Uterus (tissue), 4 donors: Measurements from ENCODE around the gene CDH4. TPM values are rescaled to one million over a fixed set of nuclear protein-coding genes. Genes with fewer than 3 reads are reported as not detected.

Source experiments
- DNase-seq, 2 donors: peaks; one replicate each; pipeline ENCODE4 v3.0.0-alpha.2; 2019 to 2020
- H3K27ac ChIP-seq, 2 donors: fragments of 200-600 bp; sonication (generic); 1 replicate in 1 of 2; 2 replicates in 1 of 2; pipeline ENCODE4 v1.5.1; 2016 to 2018
- H3K27me3 ChIP-seq, 2 donors: fragments of 200-600 bp; sonication (generic); one replicate each; pipeline ENCODE4 v1.5.1; 2018 to 2019; ENCODE audit warnings: control low read depth in 1 of 2
- H3K36me3 ChIP-seq, 2 donors: fragments of 200-600 bp; sonication (generic); one replicate each; pipeline ENCODE4 v1.5.1; 2019; ENCODE audit warnings: control low read depth in 1 of 2
- H3K4me1 ChIP-seq, 2 donors: fragments of 200-600 bp; sonication (generic); one replicate each; pipeline ENCODE4 v1.5.1; 2018 to 2019; ENCODE audit warnings: control low read depth in 1 of 2
- H3K4me3 ChIP-seq, 2 donors: fragments of 200-600 bp; sonication (generic); 1 replicate in 1 of 2; 2 replicates in 1 of 2; pipeline ENCODE4 v1.5.1; 2018 to 2019; ENCODE audit warnings: mild to moderate bottlenecking in 1 of 2
- H3K9me3 ChIP-seq, 2 donors: fragments of 200-600 bp; sonication (generic); one replicate each; pipeline ENCODE4 v1.5.1; 2019; ENCODE audit warnings: control low read depth in 1 of 2
- CTCF ChIP-seq, 4 experiments: fragments of 200-600 bp in 2 of 4; fragments of 450-650 bp in 2 of 4; sonication (generic) in 2 of 4; IDR thresholded peaks; one replicate each; pipeline ENCODE4 v1.5.1; 2016 to 2019; ENCODE audit warnings: antibody characterized with exemption in 4 of 4, mild to moderate bottlenecking in 2 of 4, moderate library complexity in 1 of 4
- POLR2A ChIP-seq, 2 donors: fragments of 450-650 bp; IDR thresholded peaks; one replicate each; pipeline ENCODE4 v1.6.1; 2016; ENCODE audit warnings: antibody characterized with exemption in 2 of 2, mild to moderate bottlenecking in 1 of 2, moderate library complexity in 1 of 2
- intact Hi-C: fragments of 100-400 bp; cut with DNase I; formaldehyde crosslinking; loops from one replicate; pipeline ENCODE4 v1.15.1; 2023; ENCODE audit warnings: low total_unique reads
- total RNA-seq, 4 donors: library from RNA; depleted of rRNA in 3 of 4; stranded (reverse); fragments of >200 nt in 3 of 4; gene quantifications; one replicate each; pipeline versions ENCODE4 v1.1.0 to v1.2.4, GENCODE V29; 2014 to 2023
- donor health status: DM: yes; HTN: yes; CAD: no.

Gene CDH4
- total RNA-seq, 4 donors from 2014 or later = under 0.01 to 0.55 TPM; not detected in 2

DNA sequence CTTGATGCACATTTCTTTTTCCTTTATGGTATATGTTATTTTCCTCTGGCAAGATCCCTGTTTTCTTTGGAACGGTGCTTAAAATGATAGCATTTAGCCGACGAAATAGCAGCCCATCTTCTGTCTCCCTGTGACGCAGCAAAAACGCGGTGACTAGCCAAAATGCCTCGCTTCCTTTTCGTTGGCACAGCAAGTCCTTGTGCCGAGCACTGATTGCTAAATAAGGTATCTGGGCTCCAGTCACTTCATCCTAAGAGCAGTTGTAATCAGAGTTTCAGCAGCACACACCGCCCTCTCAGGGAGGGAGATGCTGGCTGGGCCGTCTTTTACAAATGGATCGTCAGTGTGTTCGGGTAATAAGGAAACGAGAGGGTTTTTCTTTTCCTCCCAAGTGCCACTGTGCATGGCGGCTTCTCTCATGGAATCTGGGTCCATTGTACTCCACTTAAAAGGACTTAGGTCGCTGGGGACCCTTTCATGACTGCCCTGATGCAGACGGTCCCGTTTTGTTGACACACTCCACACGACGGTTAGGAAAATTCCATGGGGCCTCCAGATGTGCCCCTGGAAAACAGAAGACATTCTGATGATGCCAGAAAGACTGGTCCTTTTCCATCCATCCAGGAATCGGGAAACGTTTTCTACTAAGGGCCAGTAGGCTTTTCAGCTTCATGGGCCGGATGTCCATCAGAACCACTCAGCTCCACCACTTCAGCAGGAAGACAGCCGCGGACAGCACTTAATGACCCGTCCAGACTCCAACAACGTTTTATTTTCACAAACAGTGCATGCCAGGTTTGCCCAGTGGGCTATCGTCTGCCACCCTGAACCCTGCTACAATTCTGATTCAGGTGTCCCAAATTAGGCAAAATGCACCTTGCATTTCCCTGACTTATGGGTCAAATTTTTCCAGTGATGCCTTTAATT lies 185.5 kb downstream of the CDH4 start:
- Histone ChIP-seq H3K27ac (no peak overlapping the region), H3K36me3 (no peaks in the 10 kb centered on the region), H3K4me3 (no peak overlapping the region), H3K4me1 (no peaks in the 10 kb centered on the region), H3K9me3 (no peaks in the 10 kb centered on the region), H3K27me3 (no peaks in the 10 kb centered on the region)
- TF ChIP-seq CTCF (IDR thresholded peaks at IDR 0.05) (no peak), POLR2A (IDR thresholded peaks at IDR 0.05) (no peak)
- intact Hi-C loops = no loop called here
- DNase-seq = no peak

DNA sequence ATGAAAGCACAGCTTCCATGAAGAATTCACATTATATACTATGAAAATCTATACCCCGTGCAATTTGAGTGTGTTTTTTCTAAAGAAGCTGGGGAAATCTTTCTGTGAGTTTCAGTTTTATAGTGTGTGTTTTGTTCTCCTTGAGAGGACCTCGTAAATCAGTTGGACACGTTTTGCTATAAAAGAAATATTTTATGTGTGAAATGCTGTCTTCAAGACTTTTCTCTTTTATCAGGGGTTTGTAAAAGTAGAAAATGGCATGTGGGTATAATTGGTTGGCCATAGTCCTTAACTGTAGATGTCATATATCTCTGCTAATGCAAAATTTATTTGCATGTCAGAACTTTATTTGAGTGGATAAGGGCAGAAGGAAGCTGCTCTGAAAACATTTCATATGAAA lies 186.2 kb downstream of the CDH4 start:
- H3K4me1 ChIP-seq = no peaks in the 10 kb centered on the region
- intact Hi-C loops = no loop called here
- no peak overlapping the region for H3K4me3 ChIP-seq
- TF ChIP-seq CTCF (IDR thresholded peaks at IDR 0.05) = no peak
- no peak for TF ChIP-seq POLR2A (IDR thresholded peaks at IDR 0.05)
- no peak for DNase-seq
- H3K36me3 ChIP-seq = no peaks in the 10 kb centered on the region
- no peaks in the 10 kb centered on the region for H3K27me3 ChIP-seq
- H3K27ac ChIP-seq = no peak overlapping the region
- H3K9me3 ChIP-seq = no peaks in the 10 kb centered on the region

DNA sequence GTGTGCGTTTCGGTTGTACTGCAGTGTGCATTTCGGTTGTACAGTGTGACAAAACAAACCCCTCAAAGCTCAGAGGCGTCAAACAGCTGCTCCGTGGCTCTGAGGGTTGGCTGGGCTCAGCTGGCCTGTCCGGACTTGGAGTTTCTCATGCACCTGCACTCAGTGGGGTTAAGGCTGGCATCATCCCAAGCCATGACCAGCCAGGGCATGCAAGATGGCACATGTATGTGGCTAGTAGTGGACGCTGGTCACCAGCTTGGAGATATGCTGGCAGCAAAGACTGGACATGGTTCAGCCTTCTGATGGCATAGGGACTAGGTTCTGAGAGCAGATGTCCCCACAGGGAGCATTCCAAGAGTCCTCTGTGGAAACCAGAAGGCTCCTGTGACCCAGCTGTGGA lies 187.2 kb downstream of the CDH4 start:
- no peaks in the 10 kb centered on the region for H3K9me3 ChIP-seq
- no peak for TF ChIP-seq CTCF (IDR thresholded peaks at IDR 0.05)
- TF ChIP-seq POLR2A (IDR thresholded peaks at IDR 0.05) = no peak
- DNase-seq = no peak

DNA sequence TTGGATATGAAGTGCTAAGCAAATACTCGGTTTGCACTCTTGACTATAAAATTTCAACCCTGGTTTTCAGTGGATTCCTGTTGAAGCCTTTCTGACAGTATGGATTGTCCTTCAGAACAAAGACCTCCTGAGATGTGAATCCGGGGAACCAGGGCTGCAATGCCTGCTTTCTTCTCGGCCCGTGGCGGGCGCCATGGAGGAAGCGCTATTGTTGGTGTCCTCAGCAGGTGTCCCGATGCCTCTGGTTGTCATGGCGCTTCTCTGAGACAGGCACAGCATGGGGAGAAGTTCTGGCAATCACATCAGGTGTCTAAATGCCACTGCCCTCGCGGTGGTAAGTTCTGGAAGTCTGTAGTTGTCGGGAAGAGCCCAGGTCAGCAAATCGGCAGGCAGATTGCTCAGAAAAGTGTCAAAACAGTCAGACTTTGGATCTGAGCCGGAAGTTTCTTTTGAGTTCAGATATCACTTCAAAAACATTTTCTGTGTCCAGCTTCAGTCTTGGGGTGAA lies 188.5 kb downstream of the CDH4 start:
- Histone ChIP-seq H3K27ac (no peak overlapping the region), H3K36me3 (no peaks in the 10 kb centered on the region), H3K4me3 (no peak overlapping the region), H3K27me3 (no peaks in the 10 kb centered on the region), H3K9me3 (no peaks in the 10 kb centered on the region), H3K4me1 (no peaks in the 10 kb centered on the region)
- intact Hi-C loops = no loop called here
- TF ChIP-seq CTCF (IDR thresholded peaks at IDR 0.05) (no peak), POLR2A (IDR thresholded peaks at IDR 0.05) (no peak)
- no peak for DNase-seq

More for the DNA sequence above, 187.2 kb downstream of the CDH4 start:
- H3K4me3 ChIP-seq = no peak overlapping the region
- intact Hi-C loops = no loop called here
- no peak overlapping the region for H3K27ac ChIP-seq
- no peaks in the 10 kb centered on the region for H3K4me1 ChIP-seq
- no peaks in the 10 kb centered on the region for H3K36me3 ChIP-seq
- H3K27me3 ChIP-seq = no peaks in the 10 kb centered on the region

DNA sequence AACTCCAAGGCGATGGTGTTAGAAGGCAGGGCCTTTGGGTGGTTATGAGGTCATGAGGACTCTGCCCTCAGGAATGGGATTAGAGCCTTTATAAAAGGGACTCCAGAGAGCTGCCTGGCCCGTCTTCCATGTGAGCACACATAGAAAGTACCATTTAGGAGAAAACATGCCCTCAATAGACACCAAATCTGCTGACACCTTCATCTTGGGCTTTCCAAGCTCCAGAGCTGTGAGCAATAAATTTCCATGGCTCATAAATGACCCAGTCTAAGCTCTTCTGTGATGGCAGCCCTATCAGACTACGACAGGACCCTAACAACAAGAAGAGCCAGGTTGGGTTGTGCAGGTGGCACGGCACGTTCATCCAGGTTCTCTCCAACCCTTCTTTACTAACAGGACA lies 189.5 kb downstream of the CDH4 start:
- no peaks in the 10 kb centered on the region for H3K9me3 ChIP-seq
- no peak for DNase-seq
- no peak for TF ChIP-seq POLR2A (IDR thresholded peaks at IDR 0.05)
- TF ChIP-seq CTCF (IDR thresholded peaks at IDR 0.05) = no peak
- no peaks in the 10 kb centered on the region for H3K4me1 ChIP-seq
- H3K36me3 ChIP-seq = no peaks in the 10 kb centered on the region
- intact Hi-C loops = no loop called here
- H3K27me3 ChIP-seq = no peaks in the 10 kb centered on the region
- no peak overlapping the region for H3K4me3 ChIP-seq
- H3K27ac ChIP-seq = no peak overlapping the region
